Esophagus mucosa (tissue), 1 donor: ENCODE measurements around the gene WWP2. TPM values are rescaled to one million over a fixed set of nuclear protein-coding genes. Genes with fewer than 3 reads are reported as not detected.
"Not testable (repeated sequence)": the region's sequence is repeated elsewhere in the genome, so short reads cannot be mapped to it uniquely, and the experiment has no call there.

Source experiments
- ATAC-seq: fragments of 200-7000 bp; cut with Tn5 transposase; one replicate; pipeline ENCODE4 v1.9.1; 2020
- total RNA-seq: library from RNA; stranded (reverse); gene quantifications from one replicate; pipeline ENCODE4 v1.2.4, GENCODE V29; 2023
- donor health status: DM: yes; HTN: yes; CAD: no.

Gene WWP2
- total RNA-seq, 1 donor from 2014 or later: 31.6 TPM

DNA sequence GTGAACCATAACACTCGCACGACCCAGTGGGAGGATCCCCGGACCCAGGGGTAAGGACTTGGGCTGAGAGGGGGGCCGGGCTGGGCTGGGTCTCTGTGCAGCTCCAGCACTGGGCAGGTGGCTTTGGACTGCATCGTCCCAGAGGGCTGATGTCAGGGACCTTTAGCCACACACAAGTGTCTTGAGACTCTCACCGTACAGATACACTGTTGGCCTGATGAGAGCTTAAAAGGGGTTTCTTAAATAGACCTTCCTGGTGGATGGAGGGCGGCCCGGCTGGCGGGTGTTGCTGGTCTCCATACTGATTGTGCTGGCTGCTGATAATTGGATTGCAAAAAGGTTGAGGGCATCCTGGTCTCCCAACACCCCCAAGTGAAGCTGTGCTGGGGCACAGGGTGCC lies 167.3 kb downstream of the WWP2 start:
- no peak for ATAC-seq

DNA sequence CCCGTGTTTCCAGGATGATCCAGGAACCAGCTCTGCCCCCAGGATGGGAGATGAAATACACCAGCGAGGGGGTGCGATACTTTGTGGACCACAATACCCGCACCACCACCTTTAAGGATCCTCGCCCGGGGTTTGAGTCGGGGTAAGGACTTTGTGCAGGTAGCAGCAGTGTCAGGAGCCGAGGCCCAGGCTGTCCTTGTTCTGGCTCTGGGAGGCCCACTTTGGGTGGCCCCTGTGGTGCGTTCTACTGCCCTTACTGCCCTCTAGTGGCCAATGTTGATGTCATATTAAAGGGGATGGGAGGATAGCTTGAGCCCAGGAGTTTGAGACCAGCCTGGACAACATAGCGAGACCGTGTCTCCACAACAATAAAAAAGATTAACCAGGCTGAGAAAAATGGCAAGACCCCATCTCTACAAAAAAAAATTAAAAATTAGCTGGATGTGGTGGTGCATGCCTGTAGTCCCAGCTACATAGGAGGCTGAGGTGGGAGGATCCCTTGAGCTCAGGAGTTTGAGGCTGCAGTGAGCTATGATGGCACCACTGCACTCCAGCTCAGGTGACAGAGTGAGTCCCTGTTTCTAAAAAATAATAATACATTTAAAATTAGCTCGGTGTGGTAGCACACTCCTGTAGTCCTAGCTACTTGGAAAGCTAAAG lies 168.1 kb downstream of the WWP2 start:
- ATAC-seq: peak; percentile 42

DNA sequence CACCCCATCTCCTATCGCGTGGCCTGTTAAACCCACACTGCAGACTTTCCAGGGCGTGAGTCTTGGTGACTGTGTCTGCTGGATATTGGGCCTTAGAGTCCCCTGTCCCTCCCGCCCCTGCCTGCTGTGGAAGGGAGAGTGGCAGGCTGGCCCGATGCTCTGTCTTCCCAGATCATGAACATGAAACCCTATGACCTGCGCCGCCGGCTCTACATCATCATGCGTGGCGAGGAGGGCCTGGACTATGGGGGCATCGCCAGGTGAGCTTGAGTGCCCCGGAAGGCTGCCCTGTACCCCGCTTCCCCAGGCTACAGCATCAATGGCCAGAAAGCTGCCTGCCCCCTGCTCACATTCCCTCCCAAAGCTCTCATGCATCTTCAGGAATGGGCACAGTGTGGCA lies 169.5 kb downstream of the WWP2 start:
- ATAC-seq: no peak

DNA sequence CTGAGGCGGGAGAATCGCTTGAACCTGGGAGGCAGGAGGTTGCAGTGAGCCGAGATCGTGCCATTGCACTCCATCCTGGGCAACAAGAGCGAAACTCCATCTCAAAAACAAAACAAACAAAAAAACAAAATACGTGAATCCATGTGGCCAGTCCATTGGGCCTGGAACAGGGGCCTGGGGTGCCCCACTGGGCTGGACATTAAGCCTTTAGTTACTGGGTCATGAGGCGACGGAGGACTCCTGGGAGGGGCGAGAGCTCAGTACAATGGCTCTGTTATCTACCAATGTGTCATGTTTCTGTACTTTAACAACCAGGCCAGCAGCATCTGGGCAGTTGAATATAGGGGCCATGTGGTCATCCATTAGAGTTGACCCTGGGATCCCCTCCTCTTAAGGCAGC lies 170.1 kb downstream of the WWP2 start:
- no peak for ATAC-seq

DNA sequence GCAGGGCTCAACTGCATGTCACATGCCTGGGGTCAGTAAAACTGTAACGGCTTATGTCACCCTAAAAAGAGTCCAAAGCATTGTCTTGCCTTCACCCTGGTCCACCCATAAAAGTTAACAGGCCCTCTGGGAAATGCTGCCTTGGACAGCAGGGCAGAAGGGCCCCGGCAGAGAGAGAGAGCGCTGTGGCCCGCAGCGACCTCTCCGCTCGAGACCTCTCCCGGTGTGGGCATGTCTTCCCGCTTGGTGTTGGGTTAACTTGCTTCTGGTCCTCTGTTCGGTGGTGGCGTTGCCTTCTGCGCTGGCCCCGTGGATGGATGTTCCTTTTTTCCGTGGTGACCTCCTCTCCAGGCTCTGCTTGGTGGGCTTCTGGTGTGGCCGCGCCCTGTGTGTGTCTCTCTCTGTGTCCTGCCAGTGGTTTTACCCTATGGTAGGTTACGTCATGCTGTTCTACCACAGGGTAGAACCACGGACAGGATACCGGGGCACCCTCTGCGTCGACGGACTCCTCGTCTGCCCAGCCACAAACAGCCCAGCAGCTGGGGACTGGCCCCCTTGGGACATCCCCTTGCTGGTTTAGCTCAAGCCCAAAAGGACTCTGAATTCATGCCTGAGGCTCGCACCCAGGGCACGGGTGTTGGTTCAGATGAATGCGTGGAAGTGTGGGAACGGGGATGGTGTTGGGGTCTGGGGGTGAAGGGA lies 170.7 kb downstream of the WWP2 start:
- no peak for ATAC-seq

DNA sequence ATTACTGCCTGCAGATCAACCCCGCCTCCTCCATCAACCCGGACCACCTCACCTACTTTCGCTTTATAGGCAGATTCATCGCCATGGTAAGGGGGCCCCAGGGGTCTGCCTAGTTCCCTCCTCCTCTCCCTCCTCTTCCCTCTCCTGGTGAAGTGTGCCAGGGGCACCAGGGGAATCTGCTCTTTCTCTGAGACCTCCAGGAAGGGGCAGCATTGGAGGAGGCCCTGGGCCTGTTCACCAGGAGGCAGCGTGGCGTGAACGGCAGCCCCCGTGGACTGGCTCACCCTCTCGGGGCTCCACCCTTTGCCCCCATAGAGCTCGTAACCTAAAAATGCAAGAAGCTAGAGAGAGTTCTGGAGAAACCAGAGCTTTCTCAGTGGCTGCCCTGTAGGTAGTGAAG lies 171.9 kb downstream of the WWP2 start:
- no peak for ATAC-seq

DNA sequence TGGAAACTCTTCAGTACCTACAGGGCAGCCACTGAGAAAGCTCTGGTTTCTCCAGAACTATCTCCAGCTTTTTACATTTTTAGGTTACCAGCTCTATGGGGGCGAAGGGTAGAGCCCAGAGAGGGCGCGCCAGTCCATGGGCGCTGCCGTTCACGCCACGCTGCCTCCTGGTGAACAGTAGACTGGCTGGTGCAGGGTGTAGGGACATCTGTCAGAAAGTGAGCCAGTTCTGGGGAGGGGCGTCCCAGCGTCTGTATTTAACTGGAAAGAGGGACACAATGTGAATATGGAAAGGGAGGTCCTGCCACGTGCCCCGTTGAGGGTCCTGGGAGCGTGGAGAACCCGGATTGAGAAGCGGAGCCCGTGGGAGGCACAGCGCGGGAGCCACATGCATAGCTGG lies 172.6 kb downstream of the WWP2 start:
- ATAC-seq: no peak

DNA sequence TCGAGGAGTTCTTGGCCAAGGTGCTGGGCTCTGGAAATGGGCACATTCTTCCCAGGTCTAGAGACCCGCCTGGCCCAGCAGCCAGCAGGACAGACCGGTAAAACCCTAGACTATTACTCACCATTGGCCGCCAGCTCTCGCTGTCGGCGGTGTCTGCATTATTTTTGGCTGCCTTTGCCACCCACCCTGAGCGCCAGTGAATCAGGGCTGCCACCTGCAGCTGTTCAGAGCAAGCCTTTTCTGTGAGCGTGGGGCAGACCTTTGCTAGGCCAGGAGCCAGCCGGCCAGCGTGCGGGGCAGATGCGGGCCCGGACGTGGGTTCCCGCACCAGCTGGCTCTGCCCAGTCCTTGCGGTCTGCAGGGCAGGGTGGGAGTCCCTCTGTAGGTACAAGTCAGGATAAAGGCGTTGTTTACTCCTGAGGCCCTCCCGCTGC lies 173.2 kb downstream of the WWP2 start:
- ATAC-seq: no peak

DNA sequence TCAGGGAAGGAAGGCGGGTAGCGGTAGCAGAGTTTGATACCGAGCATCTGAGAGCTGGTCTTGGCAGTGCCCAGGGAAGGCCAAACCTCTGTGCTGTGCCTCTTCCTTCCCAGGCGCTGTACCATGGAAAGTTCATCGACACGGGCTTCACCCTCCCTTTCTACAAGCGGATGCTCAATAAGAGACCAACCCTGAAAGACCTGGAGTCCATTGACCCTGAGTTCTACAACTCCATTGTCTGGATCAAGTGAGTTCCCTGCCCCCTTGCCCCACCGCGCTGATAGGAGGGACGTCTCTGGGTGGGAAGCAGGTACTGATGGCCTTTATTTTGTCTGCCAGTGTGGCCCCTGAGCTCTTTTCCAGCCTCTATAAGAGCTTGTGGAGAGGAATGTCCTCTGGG lies 173.6 kb downstream of the WWP2 start:
- no peak for ATAC-seq

DNA sequence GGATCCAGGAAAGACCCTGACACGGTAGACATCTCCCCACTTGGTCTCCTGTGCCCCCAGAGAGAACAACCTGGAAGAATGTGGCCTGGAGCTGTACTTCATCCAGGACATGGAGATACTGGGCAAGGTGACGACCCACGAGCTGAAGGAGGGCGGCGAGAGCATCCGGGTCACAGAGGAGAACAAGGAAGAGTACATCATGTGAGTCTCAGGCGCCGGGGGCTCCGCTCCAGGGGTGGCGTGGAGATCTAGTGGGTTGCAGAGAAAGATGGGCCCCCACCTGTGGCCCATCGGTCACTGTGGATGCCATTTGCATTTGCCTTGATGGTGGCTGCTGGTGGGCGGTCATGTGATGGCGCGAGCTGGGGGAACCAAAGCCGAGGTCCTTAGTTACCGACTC lies 174.1 kb downstream of the WWP2 start:
- no peak for ATAC-seq

DNA sequence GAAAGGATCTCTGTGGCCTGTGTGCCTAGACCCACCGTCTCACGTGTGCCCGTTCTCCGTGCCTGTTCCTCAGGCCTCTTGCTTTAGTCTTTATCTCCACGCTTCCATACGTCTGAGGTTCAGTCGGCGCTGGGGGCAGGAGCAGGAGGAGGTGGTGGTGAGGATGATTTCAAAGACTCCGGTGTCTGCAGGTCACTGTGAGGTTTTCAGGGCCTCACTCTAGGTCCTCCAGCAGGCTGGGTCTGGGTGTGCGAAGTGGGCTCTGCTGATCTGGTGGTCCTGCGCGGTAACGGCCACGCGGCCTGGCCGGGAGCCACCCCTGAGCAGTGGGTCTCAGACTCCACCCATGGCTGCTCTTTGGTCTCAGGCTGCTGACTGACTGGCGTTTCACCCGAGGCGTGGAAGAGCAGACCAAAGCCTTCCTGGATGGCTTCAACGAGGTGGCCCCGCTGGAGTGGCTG lies 174.6 kb downstream of the WWP2 start:
- no peak for ATAC-seq

DNA sequence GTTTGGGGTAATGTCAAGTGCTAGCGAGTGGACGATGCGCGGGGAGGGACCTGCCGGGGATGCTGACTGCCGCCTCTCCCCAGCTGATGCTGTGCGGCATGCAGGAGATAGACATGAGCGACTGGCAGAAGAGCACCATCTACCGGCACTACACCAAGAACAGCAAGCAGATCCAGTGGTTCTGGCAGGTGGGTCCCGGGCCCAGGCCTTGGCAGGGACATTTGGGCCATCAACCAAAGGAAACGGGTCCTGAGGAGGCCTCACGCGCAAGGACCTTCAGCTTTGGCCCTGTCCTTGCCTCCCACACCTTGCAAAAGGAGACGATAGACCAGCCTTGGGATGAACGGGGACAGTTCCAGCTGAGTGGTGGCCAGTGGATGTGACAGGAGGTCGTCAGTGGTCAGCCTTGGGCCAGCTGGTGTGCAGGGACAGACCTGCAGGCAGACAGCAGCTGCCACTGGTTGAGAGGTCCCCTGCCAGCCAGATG lies 175.4 kb downstream of the WWP2 start:
- ATAC-seq: no peak

DNA sequence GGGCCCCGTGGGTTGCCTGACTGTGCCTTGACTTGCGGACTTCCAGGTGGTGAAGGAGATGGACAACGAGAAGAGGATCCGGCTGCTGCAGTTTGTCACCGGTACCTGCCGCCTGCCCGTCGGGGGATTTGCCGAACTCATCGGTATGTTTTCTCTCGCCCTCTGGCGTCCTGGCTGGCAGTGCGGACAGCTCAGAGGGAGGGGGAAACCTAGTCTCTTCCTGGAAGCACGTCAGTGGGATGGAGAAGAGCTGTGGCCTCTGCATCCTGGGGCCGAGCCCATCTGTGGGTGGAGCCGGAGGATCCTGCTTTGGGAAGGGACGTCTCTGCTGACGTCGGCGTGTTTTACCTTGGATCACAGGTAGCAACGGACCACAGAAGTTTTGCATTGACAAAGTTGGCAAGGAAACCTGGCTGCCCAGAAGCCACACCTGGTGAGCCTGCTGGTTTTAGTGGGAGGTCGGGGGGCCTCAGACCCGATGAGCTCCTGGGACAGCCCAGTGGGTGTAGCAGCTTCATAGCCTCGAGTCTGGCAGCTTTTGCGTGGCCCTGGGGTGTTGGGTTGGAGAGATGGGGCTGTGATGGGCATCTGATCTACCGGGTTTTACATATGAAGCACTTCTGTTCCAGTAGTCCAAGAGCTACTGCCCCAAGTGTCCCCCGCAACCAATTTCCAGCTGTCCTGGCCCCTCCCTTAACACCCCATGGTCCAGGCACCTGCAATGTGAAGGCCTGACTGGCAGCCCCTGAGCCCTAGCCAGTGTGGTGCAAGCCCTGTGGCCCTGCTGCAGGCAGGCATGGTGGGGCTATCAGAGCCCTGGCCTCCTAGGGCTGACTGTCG lies 177.1 kb downstream of the WWP2 start:
- no peak for ATAC-seq

DNA sequence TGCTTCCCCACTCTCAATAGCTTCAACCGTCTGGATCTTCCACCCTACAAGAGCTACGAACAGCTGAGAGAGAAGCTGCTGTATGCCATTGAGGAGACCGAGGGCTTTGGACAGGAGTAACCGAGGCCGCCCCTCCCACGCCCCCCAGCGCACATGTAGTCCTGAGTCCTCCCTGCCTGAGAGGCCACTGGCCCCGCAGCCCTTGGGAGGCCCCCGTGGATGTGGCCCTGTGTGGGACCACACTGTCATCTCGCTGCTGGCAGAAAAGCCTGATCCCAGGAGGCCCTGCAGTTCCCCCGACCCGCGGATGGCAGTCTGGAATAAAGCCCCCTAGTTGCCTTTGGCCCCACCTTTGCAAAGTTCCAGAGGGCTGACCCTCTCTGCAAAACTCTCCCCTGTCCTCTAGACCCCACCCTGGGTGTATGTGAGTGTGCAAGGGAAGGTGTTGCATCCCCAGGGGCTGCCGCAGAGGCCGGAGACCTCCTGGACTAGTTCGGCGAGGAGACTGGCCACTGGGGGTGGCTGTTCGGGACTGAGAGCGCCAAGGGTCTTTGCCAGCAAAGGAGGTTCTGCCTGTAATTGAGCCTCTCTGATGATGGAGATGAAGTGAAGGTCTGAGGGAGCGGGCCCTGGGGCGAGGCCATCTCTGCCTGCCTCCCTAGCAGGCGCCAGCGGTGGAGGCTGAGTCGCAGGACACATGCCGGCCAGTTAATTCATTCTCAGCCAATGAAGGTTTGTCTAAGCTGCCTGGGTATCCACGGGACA lies 177.9 kb downstream of the WWP2 start:
- ATAC-seq: no peak

DNA sequence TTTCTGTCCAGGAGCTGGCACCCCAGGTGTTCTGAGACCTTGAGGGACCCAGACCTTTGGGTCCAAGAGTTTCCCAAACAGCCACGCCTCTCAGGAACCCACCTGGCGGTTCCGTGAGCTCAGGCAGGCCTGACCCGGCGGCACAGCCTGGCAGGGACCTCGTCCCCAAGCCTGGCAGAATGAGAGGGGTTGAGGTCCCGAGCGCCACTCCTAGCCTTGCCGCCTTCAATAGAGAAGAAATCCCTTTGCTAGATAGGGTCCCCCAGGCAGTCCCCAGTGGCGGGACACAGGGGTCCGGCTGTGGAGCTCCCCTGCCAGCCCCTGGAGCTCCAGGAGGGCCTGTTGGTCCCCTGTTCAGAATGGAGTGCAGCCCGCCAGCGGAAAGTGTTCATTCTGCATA lies 178.5 kb downstream of the WWP2 start:
- ATAC-seq: no peak

DNA sequence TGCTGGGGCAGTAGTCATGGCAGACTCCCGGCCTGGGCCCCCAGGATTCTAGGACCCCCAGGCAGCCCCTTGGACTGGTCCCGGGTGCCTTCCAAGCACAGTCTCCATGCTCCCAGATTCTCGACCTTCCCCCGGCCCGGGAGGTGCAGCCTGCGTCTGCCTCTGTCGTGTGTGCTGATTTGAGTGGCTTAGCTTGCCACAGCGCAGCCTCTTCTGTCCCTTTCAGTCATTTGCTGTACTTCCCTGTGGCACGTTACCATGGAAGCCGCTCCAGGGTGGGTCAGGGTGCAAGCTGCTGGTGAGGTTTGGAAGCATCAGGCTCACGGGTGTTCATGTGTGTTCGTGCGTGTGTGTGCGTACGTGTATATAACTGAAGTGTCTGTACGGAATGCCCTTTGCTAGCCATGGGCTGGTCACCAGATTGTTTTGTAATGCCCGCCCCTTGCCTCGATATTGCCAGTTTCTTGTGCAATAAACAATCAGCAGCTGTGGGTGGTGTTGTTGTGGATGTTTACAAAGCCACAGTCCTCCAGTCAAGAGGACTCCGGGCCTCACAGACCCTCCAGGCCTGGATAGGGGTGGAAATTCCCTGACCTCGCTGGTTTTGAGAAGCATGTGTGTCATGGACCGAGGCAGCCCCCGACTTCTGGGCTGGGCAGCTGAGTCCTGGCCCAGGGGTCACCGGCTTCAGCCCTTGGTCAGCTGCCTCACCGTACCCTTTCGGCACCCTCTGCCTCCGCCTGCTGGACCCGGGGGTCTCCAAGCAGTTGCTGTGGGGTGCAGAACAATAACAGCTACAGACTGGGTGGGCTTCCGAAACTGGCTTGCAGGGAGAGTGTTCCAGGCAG lies 179.3 kb downstream of the WWP2 start:
- ATAC-seq: no peak

DNA sequence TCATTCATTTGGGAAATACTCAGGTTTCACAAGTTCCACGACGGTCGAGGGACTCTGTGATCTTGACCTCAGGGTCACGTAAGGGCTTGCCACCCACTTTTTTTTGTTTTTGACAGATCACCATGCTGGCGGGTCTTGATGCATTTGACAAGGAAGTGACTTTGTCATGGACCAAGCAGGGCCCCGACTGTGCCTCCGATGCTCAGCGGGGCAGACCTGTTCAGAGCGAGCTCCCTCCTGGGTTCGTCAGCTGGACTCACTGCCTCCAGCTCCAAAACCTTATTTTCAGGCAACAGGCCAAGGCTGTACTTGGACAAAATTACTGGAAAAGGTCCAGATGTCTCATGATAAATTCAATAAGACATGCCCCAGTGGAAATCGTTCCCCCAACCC lies 180.0 kb downstream of the WWP2 start:
- ATAC-seq: no peak

DNA sequence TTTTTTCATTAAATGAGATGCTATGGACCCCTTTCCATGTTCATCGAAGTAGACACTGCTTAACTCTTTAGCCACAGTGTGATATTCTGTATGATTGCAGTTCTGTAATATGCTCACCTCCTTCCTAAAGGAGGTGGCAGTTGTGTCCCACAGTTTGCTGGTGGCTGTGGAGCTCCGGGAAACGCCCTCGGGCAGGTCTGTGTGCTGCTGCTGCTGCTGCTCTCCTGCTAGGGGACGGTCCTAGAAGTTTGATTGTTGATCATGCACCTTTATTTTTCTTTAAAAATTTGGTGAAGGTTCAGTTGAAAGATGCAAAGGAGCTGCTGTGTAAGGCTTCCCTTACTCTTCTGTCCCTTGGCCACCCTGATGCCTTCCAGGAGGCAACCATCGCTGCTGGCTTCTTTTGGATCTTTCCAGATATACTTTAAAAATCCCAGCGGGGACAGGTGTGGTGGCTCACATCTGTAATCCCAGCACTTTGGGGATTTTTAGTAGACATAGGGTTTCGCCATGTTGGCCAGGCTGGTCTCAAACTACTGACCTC lies 180.6 kb downstream of the WWP2 start:
- ATAC-seq: no peak

DNA sequence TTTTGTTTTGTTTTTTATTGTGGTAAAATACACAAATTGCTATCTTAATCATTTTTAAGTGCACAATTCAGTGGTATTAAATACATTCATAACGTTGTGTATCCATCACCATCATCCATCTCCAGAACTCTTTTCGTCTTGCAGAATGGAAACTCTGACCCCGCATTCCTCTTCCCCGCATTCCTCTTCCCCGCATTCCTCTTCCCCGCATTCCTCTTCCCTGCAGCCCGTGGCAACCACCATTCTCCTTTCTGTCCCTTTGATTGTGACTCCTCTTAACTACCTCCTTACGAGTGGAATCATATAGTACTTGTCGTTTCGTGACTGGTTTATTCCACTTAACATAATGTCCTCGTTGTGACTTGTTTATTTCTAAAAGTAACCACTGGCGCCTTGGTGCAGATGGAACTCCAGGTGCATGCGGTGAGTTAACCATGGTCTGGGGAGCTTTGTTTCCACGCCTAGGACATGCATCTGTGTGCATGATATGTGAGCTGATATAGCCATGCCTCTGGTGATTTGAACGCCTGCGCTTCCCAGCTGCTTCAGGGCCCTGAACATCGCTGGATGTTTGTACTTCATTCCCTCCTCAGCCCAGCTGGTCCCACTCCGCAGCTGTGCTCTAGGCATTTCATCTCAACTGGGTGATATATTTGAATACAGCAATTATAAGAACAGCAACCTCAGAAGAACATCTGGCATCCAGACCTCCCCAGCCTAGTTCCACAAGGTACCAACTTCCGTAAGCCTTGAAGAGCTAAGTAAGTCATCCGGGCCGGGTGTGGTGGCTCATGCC lies 181.3 kb downstream of the WWP2 start:
- not testable (repeated sequence) for ATAC-seq

DNA sequence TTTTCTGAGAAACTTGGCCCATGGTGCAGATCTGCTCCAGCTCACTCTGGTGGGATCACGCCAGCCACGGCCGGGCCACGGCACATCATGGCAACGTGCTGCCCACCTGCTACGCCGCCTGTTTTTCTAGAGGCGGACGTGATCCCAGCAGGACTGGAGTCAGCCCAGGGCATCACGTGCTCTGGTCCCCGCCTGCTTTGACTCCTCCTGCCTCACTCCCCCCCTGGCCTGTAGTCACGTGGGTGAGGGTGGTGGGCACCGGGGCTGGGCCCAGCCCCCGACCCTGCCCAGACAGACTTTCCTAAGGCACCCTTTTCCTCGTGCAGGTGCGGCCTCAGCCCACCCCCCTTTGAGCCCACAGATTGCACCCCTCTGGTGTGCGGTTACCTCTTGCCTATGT lies 188.3 kb downstream of the WWP2 start:
- peak; percentile 16 for ATAC-seq
